Hematopoietic multipotent progenitor cell treated with erythropoietin and hydrocortisone succinate and interleukin-3 and kit ligand, for 8 days (in vitro differentiated cells): Measurements from ENCODE around the gene TIMM44.
A peak's percentile ranks its signal among the peaks of the same experiment; 100 is the strongest.

Experiments
- DNase-seq: peaks from one replicate; pipeline ENCODE4 v3.0.0-alpha.2; 2015

Gene TIMM44

GRCh38 chr19:7943444-7944176, at the start of gene TIMM44:
TSS of gene TIMM44 (minus strand) at chr19:7943666. CDS start at chr19:7943651, 15 bp downstream.
- peak; percentile 100 for DNase-seq

- no peak for DNase-seq
Observed at GRCh38 chr19:7992575-7992974, 49.1 kb upstream of the TIMM44 start.

- DNase-seq = no peak
Observed at GRCh38 chr19:7989071-7989575, 45.7 kb upstream of the TIMM44 start.

GRCh38 chr19:7988307-7988706, 44.8 kb upstream of the TIMM44 start:
- DNase-seq = no peak

- DNase-seq = no peak
Observed at GRCh38 chr19:7987114-7987768, 43.8 kb upstream of the TIMM44 start.

- no peak for DNase-seq
Observed at GRCh38 chr19:7986321-7987113, 43.1 kb upstream of the TIMM44 start.

GRCh38 chr19:7985481-7985911, 42.0 kb upstream of the TIMM44 start:
- no peak for DNase-seq

GRCh38 chr19:7983995-7984837, 40.8 kb upstream of the TIMM44 start:
- DNase-seq = no peak

GRCh38 chr19:7983286-7983950, 40.0 kb upstream of the TIMM44 start:
- no peak for DNase-seq

- DNase-seq = no peak
Observed at GRCh38 chr19:7982651-7983099, 39.2 kb upstream of the TIMM44 start.

- DNase-seq = no peak
Observed at GRCh38 chr19:7982103-7982502, 38.6 kb upstream of the TIMM44 start.

- DNase-seq = no peak
Observed at GRCh38 chr19:7981661-7982060, 38.2 kb upstream of the TIMM44 start.

GRCh38 chr19:7981199-7981598, 37.7 kb upstream of the TIMM44 start:
- DNase-seq = no peak

GRCh38 chr19:7980635-7981121, 37.2 kb upstream of the TIMM44 start:
- DNase-seq = no peak

- DNase-seq = no peak
Observed at GRCh38 chr19:7980168-7980567, 36.7 kb upstream of the TIMM44 start.

- no peak for DNase-seq
Observed at GRCh38 chr19:7979559-7979958, 36.1 kb upstream of the TIMM44 start.

GRCh38 chr19:7979011-7979410, 35.5 kb upstream of the TIMM44 start:
- DNase-seq = no peak

- DNase-seq = no peak
Observed at GRCh38 chr19:7978179-7978825, 34.8 kb upstream of the TIMM44 start.

GRCh38 chr19:7977723-7978040, 34.2 kb upstream of the TIMM44 start:
- no peak for DNase-seq

GRCh38 chr19:7977021-7977722, 33.7 kb upstream of the TIMM44 start:
- DNase-seq = no peak

GRCh38 chr19:7976461-7976860, 33.0 kb upstream of the TIMM44 start:
- no peak for DNase-seq
